GM21526 (cell line): ENCODE measurements around the gene CCHCR1.

Experiments
- ATAC-seq: cut with Tn5 transposase; IDR thresholded peaks from one replicate; pipeline ENCODE4 v1.9.1; 2021; ENCODE audit warnings: moderate library complexity; ENCODE audit not compliant: unreplicated experiment, low FRiP score

The CCHCR1 gene

GRCh38 chr6:31131595-31131994 lies 26.0 kb downstream of the CCHCR1 start:
- ATAC-seq: no peak

DNA sequence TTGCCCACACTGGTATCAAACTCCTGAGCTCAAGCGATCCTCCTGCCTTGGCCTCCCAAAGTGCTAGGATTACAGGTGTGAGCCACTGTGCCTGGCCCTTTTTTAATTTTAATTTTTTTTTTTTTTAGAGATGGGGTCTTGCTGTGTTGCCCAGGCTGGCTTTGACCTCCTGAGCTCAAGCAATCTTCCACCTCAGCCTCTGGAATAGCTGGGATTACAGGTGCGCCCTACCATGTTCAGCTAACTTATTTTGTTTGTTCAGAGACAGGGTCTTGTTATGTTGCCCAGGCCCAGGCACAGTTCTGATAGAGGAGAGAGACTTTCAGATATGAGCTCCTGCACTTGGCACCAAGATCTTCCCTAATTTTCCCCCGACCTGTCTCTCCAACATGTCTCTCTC lies 26.9 kb downstream of the CCHCR1 start:
- ATAC-seq: no peak

DNA sequence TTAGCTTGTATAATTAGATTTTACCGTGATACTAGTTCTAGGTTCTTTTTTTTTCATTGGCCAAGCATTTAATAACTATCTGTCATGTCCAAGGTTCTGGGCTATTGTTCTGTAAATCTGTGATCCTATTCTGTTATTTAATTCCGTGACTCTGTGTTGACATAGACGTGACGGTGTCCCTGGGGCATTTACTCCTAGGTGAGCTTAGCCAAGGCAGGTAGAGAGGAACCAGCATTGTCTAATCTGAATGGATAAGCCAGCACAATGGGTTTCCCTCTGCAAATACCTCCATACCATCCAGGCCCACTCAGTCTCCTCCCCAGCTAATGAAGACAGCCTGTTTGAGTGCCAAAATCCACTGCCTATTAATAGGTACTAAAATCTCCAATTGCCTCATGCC lies 28.5 kb downstream of the CCHCR1 start:
- ATAC-seq: no peak

- no peak for ATAC-seq
Observed at GRCh38 chr6:31128093-31128676, 29.4 kb downstream of the CCHCR1 start.

- ATAC-seq: no peak
Observed at GRCh38 chr6:31126396-31127175, 31.0 kb downstream of the CCHCR1 start.

- no peak for ATAC-seq
Observed at GRCh38 chr6:31125586-31126363, 31.8 kb downstream of the CCHCR1 start.

- no peak for ATAC-seq
Observed at GRCh38 chr6:31125162-31125561, 32.4 kb downstream of the CCHCR1 start.

DNA sequence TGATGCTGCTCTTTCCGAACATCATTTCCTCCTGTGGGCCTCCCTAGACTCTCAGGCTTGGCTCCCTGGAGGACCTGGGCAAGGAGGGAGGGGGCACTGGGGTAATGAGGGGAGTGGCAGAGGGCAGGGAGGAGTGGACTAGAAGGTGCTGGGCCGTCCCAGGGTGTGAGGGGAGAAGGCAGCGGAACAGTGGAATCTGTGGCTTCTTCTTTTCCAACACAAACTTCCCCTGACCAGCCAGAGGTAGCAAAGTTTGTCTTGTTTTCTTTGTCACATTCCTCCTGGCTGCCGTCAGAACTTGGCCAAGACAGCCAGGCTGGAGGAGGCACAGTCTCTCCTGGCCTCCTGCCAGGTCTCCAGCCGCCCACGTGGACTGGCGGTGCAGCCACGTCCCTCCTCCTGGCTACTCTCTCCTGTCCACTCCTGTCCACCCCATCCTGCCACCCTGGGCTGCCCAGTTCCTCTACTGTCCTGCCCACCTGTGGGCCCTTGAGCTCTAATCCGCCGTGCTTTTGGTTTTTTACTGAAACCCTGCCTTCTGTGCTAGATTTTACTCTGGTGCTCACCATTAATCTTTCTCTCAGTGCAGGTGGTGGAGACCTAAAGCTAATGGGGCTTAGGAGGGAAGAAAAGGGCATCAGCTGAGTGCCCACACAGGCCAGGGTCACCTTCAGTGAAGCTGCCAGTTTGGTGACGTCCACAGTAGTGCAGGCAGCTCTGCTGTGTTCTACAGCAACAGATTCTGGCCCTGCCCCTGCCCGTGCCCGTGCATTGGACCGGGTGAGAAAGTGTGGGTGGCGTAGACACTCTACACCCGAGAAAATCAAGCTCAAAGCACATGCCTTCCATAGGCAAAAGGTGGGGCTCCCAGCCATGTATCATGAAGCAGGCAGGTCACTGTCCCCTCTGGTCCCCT lies 34.6 kb downstream of the CCHCR1 start:
- no peak for ATAC-seq

DNA sequence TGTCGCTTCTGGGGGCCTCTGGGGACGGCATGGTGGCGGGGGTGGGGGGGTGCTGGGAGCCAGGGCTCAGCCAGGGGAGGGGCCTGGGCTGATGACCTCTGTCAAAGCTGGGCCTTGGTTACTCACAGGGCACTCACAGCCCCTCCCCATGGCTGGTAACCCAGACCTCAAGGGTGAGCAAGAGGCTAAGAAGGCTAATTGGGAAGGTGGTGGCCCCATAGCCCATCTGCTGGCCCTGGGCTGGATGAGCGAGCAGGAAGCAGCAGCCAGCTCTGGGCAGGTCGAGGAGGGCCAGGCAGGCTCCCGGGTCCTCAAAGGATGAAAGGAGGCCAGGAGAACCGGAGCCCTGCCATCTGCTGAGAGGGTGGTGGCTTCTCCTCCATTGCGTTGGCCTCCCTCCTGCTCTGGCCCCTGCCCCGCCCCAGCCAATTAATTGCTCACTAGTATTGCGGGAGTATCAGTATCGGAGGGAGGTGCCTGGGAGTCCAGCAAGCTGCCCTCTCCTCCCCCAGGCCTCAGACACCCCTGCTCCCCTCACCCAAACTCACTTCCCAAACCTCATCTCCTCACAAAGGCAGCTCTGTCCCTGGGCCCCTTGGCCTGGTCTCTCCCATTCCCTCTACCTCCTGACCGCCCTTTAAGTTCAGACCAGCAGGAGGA lies 36.3 kb downstream of the CCHCR1 start:
- no peak for ATAC-seq

DNA sequence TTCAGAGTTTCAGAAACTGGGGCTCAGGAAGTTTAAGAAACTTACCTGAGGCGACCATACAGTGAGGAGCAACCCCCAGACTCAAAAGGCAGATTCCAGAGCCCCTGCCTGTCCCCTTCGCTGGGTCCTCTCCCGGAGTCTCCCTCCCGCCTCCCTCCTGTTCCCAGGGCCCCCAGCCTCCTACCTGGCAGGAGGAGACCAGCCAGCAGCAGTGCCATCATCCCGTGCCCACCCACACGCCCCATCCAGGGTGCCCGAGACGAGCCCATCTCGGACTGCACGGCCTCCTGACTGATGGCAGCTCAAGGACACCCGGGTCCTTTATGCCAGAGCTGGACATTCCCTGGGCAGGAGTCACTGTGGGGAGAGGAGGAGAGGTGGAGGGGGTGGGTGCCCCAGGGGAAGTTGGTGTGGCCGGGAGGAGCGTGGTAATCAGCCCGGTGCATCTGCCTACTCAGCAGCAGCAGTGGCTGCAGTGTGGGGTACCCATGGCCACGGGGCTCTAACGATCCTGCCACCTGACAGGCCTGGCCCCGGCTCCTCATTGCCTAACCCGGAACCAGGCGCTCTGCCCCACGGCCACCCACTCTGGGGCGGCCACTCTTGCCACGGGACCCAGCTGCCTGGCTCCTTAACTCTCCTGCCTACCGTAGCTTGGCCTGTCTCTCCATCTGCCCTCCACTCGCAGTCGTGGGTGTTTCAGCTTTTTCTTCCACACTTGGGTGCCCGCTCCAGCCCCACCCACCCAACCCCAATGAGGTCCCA lies 37.3 kb downstream of the CCHCR1 start, which contains the start of gene CDSN:
Gene CDSN (minus strand): TSS at position 296 of the 765 bp plus-strand sequence. CDS start 27 bp downstream, at position 269.
- ATAC-seq: no peak

DNA sequence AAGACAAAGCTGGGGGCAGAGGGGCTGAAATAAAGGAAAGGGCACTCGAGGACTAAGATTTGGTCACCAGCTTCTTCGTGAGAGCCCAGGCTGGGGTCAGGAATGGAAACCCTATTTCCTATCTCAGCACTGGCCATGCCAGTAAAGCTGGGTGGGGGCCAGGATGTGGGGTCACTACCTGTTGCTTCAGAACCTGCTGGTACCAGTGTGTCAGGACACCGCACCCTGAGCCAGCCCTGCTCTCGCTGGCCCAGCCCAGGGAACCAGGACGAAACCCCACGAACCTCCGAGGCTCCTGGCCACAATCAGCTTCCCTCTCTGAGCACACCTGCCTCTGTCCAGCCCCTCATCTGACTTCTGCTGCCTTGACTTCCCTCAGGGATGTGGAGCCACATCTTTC lies 39.4 kb downstream of the CCHCR1 start:
- no peak for ATAC-seq

- no peak for ATAC-seq
Observed at GRCh38 chr6:31116661-31117385, 40.8 kb downstream of the CCHCR1 start.

DNA sequence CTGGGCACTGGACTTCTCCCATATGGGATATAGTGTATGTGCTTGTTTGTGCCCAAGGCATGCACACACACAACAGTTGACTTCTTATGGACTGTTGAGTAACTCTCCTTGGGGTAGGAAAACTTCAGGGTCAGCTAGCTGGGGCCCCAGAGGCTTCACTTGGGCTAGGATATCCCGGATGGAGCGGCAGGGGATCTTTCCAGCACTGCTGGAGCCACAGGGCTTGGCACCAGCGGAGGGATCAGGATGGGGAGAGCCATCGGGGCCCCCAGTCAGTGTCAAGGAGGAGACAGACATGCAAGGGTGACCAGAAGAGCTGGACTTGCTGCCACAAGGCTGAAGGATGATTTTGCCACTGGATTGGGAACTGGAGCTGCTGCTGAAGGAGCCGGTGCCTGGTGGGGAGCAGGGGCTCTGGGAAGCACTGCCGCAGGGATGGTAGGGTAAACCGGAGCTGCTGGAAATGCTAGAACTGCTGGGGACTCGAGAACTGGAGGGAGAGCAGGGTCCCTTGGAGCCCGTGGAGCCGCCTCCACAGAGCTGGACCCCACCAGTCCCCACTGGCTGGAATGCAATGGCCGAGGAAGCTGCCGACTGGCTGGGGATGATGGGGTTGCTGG lies 41.6 kb downstream of the CCHCR1 start:
- ATAC-seq: no peak

DNA sequence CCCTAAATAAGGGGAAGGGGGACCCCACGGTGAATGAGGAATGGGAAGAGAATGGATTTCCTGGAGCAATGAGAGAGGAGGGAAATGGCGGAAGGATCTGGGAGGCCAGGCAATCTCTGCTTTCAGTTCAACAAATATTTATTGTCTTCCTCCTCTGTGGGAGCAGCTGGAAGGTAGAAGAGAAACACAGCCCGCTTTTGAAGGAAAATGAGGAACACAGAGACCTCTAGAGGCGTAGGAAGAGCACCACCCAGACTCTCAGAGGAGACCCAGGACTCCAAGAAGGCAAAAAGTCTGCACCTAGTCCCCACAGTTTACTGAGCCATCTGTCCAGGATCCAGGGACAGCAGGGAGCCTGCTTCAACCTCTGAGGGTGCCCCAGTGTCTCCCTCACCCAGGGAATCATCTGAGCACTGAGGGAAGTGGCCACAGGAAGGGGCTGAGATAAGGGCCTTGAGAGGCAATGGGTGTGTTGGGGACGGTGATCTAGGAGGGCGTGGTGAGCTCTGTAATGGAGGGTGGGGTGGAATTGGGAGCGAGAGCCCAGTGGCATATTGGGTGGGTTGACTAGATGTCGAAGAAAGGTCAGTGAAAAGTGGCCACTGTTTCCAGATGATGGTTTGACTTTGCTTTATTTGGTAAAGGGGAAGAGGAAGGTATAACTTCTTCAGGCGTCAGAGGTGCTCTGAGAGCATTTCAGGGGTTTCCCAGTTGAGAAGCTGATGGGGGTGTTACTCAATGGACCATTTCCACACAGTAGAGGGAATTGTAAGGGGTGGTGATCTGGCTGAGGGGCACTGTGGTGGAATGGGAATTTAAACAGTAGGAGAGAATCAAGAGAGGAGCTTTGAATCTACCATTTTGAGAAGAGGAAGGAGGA lies 42.4 kb downstream of the CCHCR1 start:
- ATAC-seq: no peak

DNA sequence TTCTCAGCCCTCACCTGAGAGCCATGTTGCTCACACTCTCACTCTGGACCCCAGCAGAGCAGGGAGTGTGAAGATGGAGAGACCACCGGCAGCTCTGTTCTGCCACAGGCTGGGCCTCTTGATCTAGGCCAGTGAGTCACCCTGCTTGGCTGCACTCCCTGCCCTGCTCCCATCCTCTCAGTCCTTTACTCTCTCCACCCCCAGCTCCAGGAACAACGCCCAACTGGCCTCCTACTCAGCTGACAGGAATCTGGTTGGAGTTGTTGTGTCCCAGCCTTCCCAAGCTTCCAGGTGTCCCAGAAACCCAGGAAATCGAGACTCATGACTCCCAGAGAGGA lies 43.1 kb downstream of the CCHCR1 start, which contains the start of gene PSORS1C1:
Gene PSORS1C1 (plus strand): TSS at position 260 of the 338 bp plus-strand sequence. CDS start 14,833 bp downstream, outside the sequence.
- ATAC-seq: no peak

GRCh38 chr6:31113861-31114540 lies 43.6 kb downstream of the CCHCR1 start:
- no peak for ATAC-seq

DNA sequence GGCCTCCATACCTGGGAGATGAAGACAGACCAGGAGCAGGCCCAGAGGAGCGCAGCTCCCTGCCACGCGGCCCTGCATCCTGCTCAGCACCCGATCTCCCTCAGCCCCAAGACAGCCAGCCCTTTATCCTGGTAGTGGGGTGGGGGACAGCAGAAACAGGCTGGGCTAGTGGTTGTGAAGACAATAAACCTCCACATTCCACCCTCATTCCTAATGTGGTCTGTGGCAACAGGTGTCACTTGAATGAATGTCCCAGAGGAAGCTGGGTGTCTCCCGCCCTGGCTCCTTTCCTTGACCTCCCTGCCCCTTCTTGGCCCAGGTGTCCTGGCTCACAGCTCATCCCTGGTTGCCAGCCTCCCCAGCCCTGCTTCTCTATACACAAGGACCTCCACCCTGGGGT lies 45.1 kb downstream of the CCHCR1 start, which contains the start of gene C6orf15:
Gene C6orf15 (minus strand): TSS at position 98 of the 400 bp plus-strand sequence. CDS start 20 bp downstream, at position 78.
- ATAC-seq: no peak
